ENCODE data around the gene SGK2.

SGK2 gene

DNA sequence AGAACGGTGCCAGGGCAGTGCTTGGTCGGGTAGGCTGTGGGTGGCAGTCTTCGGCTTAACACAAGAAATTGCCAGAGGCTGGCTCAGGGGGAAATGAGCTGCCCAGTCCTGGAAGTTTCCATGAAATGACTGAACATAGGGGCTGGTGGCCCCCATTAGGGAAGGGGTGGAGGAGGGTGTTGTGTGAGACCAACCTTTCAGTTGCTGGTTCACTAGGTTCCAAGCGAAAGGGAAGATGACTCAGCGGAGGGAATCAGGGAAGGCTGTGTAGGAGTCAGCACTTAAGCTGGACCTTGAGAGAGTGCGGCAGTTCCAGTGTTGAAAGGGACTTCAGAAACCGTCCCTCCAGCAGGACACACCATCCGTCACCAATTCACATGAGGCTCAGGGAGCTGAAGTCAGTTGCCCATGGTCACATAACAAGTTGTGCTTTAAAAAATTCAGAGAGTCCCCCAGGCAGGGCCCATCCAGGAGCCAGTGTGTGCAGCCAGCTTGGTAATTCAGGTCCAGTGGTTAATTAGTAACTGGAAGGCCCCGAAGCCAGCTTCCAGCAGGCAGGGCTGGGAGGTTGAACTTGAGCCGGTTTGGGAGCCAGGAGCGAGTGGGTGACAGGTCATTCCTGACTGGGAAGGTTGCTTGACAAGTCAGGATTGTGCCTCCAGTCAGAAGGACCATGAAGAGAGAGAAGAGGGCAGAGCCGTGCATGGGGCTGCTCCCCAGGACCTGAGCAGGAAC, at the start of gene SGK2:
SGK2 (plus strand) TSS at position 616 of the 735 bp plus-strand sequence. CDS start 7,469 bp downstream, outside the sequence.
- Histone ChIP-seq H3K27ac (no peak within 1 kb of the TSS), H3K36me3 (no peaks in the 10 kb centered on the region), H3K4me1 (ENCODE audit: control insufficient read depth in 1 of 2, insufficient read depth in 1 of 2, low read depth in 1 of 2, low read length in 1 of 2) (peaks cover 19 to 26% of the 10 kb centered on the region in 2 experiments), H3K9me3 (no peaks in the 10 kb centered on the region), H3K4me3 (ENCODE audit: low read depth in 1 of 2, low read length in 1 of 2) (no peak within 1 kb of the TSS), H3K27me3 (no peaks in the 10 kb centered on the region)
- TF ChIP-seq CTCF (IDR thresholded peaks at IDR 0.05) = no peak

GRCh38 chr20:43511879-43512278, 46.9 kb upstream of the SGK2 start:
- Histone ChIP-seq H3K27ac (no peak overlapping the region), H3K36me3 (no peaks in the 10 kb centered on the region), H3K4me1 (ENCODE audit: control insufficient read depth in 1 of 2, insufficient read depth in 1 of 2, low read depth in 1 of 2, low read length in 1 of 2) (peaks cover 23 to 31% of the 10 kb centered on the region in 2 experiments), H3K9me3 (no peaks in the 10 kb centered on the region), H3K27me3 (peaks cover 27% of the 10 kb centered on the region), H3K4me3 (ENCODE audit: low read depth in 1 of 2, low read length in 1 of 2) (no peak overlapping the region)
- TF ChIP-seq CTCF (IDR thresholded peaks at IDR 0.05) = no peak

- Histone ChIP-seq H3K4me3 (ENCODE audit: low read depth in 1 of 2, low read length in 1 of 2) (peak overlapping the region; percentile 74 to 77), H3K36me3 (no peaks in the 10 kb centered on the region), H3K9me3 (no peaks in the 10 kb centered on the region), H3K4me1 (ENCODE audit: control insufficient read depth in 1 of 2, insufficient read depth in 1 of 2, low read depth in 1 of 2, low read length in 1 of 2) (peaks cover 17 to 19% of the 10 kb centered on the region in 2 experiments), H3K27ac (peak overlapping the region; percentile 76), H3K27me3 (peaks cover 11% of the 10 kb centered on the region)
- no peak for TF ChIP-seq CTCF (IDR thresholded peaks at IDR 0.05)
These were observed 45.4 kb upstream of the SGK2 start for GRCh38 chr20:43513372-43513930.

DNA sequence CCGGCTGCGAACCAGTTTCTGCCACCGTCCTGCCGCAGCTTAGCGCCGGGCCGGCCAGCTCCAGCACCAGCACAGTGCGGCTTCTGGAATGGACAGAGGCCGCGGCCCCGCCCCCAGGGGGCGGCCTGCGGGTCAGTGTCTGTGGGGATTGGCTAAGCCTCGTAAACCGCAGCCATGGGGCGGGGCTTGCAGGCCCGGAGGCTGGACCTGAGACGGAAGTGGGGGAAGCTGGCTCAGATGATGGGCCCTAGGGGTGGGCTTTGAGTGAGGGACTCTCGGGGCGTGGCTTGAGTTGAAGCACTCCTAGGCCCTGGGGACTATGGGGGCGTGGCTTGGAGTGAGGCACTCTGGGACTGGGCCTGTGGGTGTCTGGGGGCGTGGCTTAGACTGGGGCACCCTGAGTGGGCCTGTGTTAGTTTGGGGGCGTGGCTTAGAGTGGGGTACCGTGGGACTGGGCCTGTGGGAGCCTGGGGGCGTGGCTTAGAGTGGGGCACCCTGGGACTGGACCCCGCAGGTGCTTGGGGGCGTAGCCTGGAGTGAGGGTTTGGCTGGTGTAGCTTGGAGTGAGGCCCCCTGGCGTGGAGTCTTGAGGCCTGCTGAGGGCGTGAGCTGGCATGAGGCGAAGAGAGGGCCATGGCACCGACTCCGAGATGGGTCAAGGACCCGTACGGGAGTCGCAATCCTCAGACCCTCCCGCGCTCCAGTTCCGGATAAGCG, 44.7 kb upstream of the SGK2 start:
- H3K27ac ChIP-seq = peak overlapping the region; percentile 76
- H3K4me3 ChIP-seq (ENCODE audit: low read depth in 1 of 2, low read length in 1 of 2) = peak overlapping the region; percentile 74 to 77
- H3K36me3 ChIP-seq = no peaks in the 10 kb centered on the region
- H3K4me1 ChIP-seq (ENCODE audit: control insufficient read depth in 1 of 2, insufficient read depth in 1 of 2, low read depth in 1 of 2, low read length in 1 of 2) = peaks cover 15% of the 10 kb centered on the region in 2 experiments
- peak; percentile 15 for TF ChIP-seq CTCF (IDR thresholded peaks at IDR 0.05)
- H3K27me3 ChIP-seq = peaks cover 5% of the 10 kb centered on the region
- no peaks in the 10 kb centered on the region for H3K9me3 ChIP-seq

DNA sequence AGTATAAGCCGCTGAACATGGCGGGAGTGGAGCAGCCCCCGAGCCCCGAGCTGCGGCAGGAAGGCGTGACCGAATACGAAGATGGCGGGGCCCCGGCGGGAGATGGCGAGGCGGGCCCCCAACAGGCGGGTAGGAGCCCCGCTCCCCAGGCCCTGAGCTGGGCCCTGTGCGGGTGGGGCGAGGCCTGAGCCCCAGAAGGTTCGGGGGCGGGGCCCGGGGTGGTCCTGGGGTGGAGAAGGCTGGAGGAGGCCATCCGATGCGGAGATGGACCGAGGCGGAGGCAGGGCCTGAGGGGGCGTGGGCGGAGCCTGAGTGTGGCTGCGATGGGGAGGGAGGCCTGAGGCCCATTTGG, 44.2 kb upstream of the SGK2 start:
- no peaks in the 10 kb centered on the region for H3K36me3 ChIP-seq
- no peaks in the 10 kb centered on the region for H3K9me3 ChIP-seq
- H3K4me3 ChIP-seq (ENCODE audit: low read depth in 1 of 2, low read length in 1 of 2) = peak overlapping the region; percentile 74 to 77
- H3K4me1 ChIP-seq (ENCODE audit: control insufficient read depth in 1 of 2, insufficient read depth in 1 of 2, low read depth in 1 of 2, low read length in 1 of 2) = peaks cover 15% of the 10 kb centered on the region in 2 experiments
- TF ChIP-seq CTCF (IDR thresholded peaks at IDR 0.05) = no peak
- H3K27ac ChIP-seq = peak overlapping the region; percentile 76
- H3K27me3 ChIP-seq = no peaks in the 10 kb centered on the region

Data from neutrophil (primary cell).